A549 treated with AZD2906 at 1 μM for 4 hours (cell line): ENCODE results near the gene IFT122. TPM values are rescaled to one million over a fixed set of nuclear protein-coding genes. Genes with fewer than 3 reads are reported as not detected.

Experiments used
- total RNA-seq: library from RNA; stranded (reverse); fragments of 200-300 nt; extraction: Qiagen RNA extraction; gene quantifications from 5 replicates; pipeline ENCODE4 v1.2.3, GENCODE V29; 2022

The IFT122 gene
- 11.0 to 13.1 TPM (median 11.9 TPM) in 5 replicates for total RNA-seq

GRCh38 chr3:129439817-129440617, at the start of gene IFT122, which contains the start of gene MBD4:
Gene IFT122, plus strand, starts transcription at chr3:129440224. Its CDS starts 107 bp downstream, at chr3:129440331.
Gene MBD4, minus strand, starts transcription at chr3:129439948. Its CDS starts 115 bp downstream, at chr3:129439833.

GRCh38 chr3:129428376-129429079, 11.5 kb upstream of the IFT122 start, which contains the start of gene EFCAB12:
Gene EFCAB12, minus strand, starts transcription at chr3:129428636. Its CDS starts 148 bp downstream, at chr3:129428488.

GRCh38 chr3:129528589-129529100, 88.6 kb downstream of the IFT122 start, which contains the start of gene RHO:
Gene RHO, plus strand, starts transcription at chr3:129528639. Its CDS starts 95 bp downstream, at chr3:129528734.

DNA sequence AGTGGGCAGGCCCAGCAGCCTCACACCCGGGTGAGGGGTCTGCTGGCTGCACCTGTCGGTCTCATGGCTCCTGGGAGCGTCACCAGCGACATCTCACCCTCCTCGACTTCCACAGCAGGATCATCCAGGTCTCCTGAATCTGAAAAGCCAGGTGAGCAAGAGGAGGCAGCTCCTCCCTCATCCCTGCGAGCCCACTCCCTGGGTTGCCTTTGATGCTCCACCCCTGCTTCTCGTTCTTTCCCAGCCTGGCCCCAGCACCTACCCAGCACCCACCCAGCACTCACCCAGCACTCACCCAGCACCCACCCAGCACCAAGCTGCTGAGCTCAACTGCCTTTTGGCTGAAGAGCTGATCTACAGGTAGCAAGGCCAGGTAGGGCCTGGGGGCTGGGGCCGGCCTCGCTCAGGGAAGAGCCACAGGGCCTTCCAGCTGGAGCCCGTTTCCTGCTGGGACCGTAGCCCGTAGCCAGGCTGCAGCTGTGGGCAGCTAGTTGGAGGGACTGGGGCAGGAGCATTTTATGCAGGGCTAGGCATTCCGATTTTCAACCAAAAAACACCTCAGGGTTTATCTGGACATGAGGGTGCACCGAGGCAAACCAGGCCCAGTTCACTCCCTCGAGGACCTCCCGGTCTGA, 103.2 kb downstream of the IFT122 start, which contains the start of gene H1-8:
Gene H1-8, plus strand, starts transcription at position 20 of the 635 bp plus-strand sequence. Its CDS starts 44 bp downstream, at position 64.

Other genes starting within 250 kb of the IFT122 start
- gene COPG1, start 190.6 kb upstream of the IFT122 start, total RNA-seq: 72.4 to 91.4 TPM (median 77.7 TPM) in 5 replicates
- 37.5 to 40.9 TPM (median 40.1 TPM) in 5 replicates for gene HMCES, start 161.4 kb upstream of the IFT122 start, total RNA-seq
- gene EFCAB12, start 11.6 kb upstream of the IFT122 start, total RNA-seq: 0.70 to 1.3 TPM (median 1.0 TPM) in 5 replicates
- gene MBD4, start 276 bp upstream of the IFT122 start, total RNA-seq: 14.8 to 19.9 TPM (median 17.8 TPM) in 5 replicates
- gene RHO, start 88.4 kb downstream of the IFT122 start, total RNA-seq: not detected in 5 replicates
- not detected in 5 replicates for gene H1-8, start 103.0 kb downstream of the IFT122 start, total RNA-seq
- gene PLXND1, start 166.5 kb downstream of the IFT122 start, total RNA-seq: 78.3 to 96.7 TPM (median 90.6 TPM) in 5 replicates